ENCODE data around the gene EI24. TPM values are rescaled to one million over a fixed set of nuclear protein-coding genes. Genes with fewer than 3 reads are reported as not detected.

Gene EI24
- total and polyA plus RNA-seq, 9 of the 15 experiments (the other 6 are each of a cell fraction or from before 2014, with no cell fraction given), result 50.4 to 260 (median 168) TPM

GRCh38 chr11:125551835-125552342, 17.4 kb upstream of the EI24 start (continued):
- TF ChIP-seq TGIF2 (CRISPR knock-in tag; IDR thresholded peaks at IDR 0.05) (no peak), NFRKB (IDR thresholded peaks at IDR 0.05; ENCODE audit: low read depth) (peak; percentile 83; the same call in 1 of the 2 replicates), ZNF354B (CRISPR knock-in tag; IDR thresholded peaks at IDR 0.05) (peak; percentile 57; the same call in 1 of the 2 replicates), CEBPZ (IDR thresholded peaks at IDR 0.05; ENCODE audit: borderline replicate concordance, low read depth, low read length) (no peak), ZNF23 (CRISPR knock-in tag; IDR thresholded peaks at IDR 0.05) (no peak), ZNF639 (CRISPR knock-in tag; conservative IDR thresholded peaks at IDR 0.05 in 1 of 2, IDR thresholded peaks at IDR 0.05 in 1 of 2) (peak in 1 of 2 experiments; percentile 89; a peak in 2 of 4 replicates), ILK (tag; IDR thresholded peaks at IDR 0.05; ENCODE audit: borderline replicate concordance, low read depth) (0 out of 2 replicates have a peak, but pooled peaks have one; percentile 11), BRF2 (IDR thresholded peaks at IDR 0.05; ENCODE audit: borderline replicate concordance, insufficient read depth, insufficient read length) (no peak), NFATC3 (IDR thresholded peaks at IDR 0.05) (no peak), SMARCC2 (IDR thresholded peaks at IDR 0.05; ENCODE audit: low read depth) (peak; percentile 20; the same call in 1 of the 2 replicates), KLF6 (CRISPR knock-in tag; IDR thresholded peaks at IDR 0.05; ENCODE audit: borderline replicate concordance) (peak; percentile 66; the same call in 1 of the 2 replicates), SREBF2 (CRISPR knock-in tag; IDR thresholded peaks at IDR 0.05) (no peak), BCL6 (CRISPR knock-in tag; IDR thresholded peaks at IDR 0.05) (peak; percentile 73; the same call in 1 of the 2 replicates), IRF2 (CRISPR knock-in tag; IDR thresholded peaks at IDR 0.05) (no peak), BACH1 (tag; IDR thresholded peaks at IDR 0.05) (0 out of 2 replicates have a peak, but pooled peaks have one; percentile 35), HDAC6 (IDR thresholded peaks at IDR 0.05; ENCODE audit: low read depth, low read length) (no peak), XRCC5 (IDR thresholded peaks at IDR 0.05; ENCODE audit: low read depth, low read length) (no peak), PTTG1 (tag; IDR thresholded peaks at IDR 0.05; ENCODE audit: low read depth) (peak; percentile 14; the same call in 1 of the 2 replicates), ZNF134 (CRISPR knock-in tag; conservative IDR thresholded peaks at IDR 0.05) (peak; percentile 39; the same call in 1 of the 2 replicates), ADNP (tag; IDR thresholded peaks at IDR 0.05) (0 out of 2 replicates have a peak, but pooled peaks have one; percentile 10), IRF9 (tag; IDR thresholded peaks at IDR 0.05) (0 out of 2 replicates have a peak, but pooled peaks have one; percentile 50), ZNF507 (tag; conservative IDR thresholded peaks at IDR 0.05) (no peak)
